HUES64 (cell line): Measurements from ENCODE around the gene EIF4E.
A peak's percentile ranks its signal among the peaks of the same experiment; 100 is the strongest.
"Not testable (repeated sequence)": the region's sequence is repeated elsewhere in the genome, so short reads cannot be mapped to it uniquely, and the experiment has no call there.

Source experiments
- H3K27ac ChIP-seq: 2 replicates; pipeline ENCODE4 v1.7.0; 2013; ENCODE audit warnings: low read depth, low read length, inconsistent platforms
- H3K27me3 ChIP-seq: 2 replicates; pipeline ENCODE4 v1.6.1; 2013; ENCODE audit warnings: mild to moderate bottlenecking, low read length; ENCODE audit not compliant: insufficient read depth
- H3K36me3 ChIP-seq: 2 replicates; pipeline ENCODE4 v1.6.1; 2013; ENCODE audit warnings: mild to moderate bottlenecking, low read length; ENCODE audit not compliant: insufficient read depth
- H3K4me1 ChIP-seq: 2 replicates; pipeline ENCODE4 v1.6.1; 2013; ENCODE audit warnings: mild to moderate bottlenecking, low read length, moderate library complexity; ENCODE audit not compliant: insufficient read depth
- H3K4me3 ChIP-seq: 2 replicates; pipeline ENCODE4 v1.5.1; 2013; ENCODE audit warnings: mild to moderate bottlenecking, low read length, moderate library complexity
- H3K9ac ChIP-seq: 2 replicates; pipeline ENCODE4 v1.6.1; 2013; ENCODE audit warnings: mild to moderate bottlenecking, low read depth, low read length
- H3K9me3 ChIP-seq: 2 replicates; pipeline ENCODE4 v1.6.1; 2013; ENCODE audit warnings: low read depth, low read length; ENCODE audit not compliant: insufficient read depth
- WGBS: fragments of 150-250, 120-280 bp; methylation state at CpG from one replicate; pipeline ENCODE4 v1.1.7; 2013; ENCODE audit warnings: missing lambda C conversion rate; 5-methylcytosine and 5-hydroxymethylcytosine counted together

Gene EIF4E

DNA sequence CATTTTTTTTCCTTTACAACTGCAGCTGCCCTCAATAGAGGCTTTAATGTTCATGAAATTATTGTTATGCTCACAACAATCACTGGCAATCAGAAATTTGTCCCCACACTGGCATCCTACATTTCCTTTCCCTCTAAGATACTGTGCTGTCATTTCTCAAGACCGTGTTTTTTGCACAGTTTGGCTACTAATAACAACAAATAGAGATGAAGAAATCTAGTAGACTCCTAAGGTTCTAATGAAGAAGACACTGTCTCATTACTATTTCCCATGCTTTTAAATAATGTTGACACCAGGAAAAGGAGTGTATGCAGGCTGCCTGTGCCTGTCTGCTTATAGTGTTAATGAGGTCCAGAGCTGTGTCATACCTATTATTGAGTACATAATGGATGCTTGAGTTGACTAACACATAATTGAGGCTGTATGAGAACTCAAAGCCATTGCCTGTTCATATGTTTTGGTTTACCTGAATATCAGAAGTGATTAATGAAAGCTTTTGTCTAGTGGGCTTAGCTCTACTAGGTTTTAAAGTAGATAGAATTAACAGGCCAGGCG, 1.5 kb upstream of the EIF4E start:
- WGBS, result 94% methylated on average over 2 of the region's 2 CpGs
- peaks cover 19% of the 10 kb centered on the region for H3K9me3 ChIP-seq
- H3K27me3 ChIP-seq, result no peaks in the 10 kb centered on the region
- H3K36me3 ChIP-seq, result peaks cover 14% of the 10 kb centered on the region
- peaks cover 6% of the 10 kb centered on the region for H3K4me1 ChIP-seq
- H3K27ac ChIP-seq, result no peak overlapping the region
- peak overlapping the region; percentile 26 for H3K4me3 ChIP-seq
- H3K9ac ChIP-seq, result no peak overlapping the region

DNA sequence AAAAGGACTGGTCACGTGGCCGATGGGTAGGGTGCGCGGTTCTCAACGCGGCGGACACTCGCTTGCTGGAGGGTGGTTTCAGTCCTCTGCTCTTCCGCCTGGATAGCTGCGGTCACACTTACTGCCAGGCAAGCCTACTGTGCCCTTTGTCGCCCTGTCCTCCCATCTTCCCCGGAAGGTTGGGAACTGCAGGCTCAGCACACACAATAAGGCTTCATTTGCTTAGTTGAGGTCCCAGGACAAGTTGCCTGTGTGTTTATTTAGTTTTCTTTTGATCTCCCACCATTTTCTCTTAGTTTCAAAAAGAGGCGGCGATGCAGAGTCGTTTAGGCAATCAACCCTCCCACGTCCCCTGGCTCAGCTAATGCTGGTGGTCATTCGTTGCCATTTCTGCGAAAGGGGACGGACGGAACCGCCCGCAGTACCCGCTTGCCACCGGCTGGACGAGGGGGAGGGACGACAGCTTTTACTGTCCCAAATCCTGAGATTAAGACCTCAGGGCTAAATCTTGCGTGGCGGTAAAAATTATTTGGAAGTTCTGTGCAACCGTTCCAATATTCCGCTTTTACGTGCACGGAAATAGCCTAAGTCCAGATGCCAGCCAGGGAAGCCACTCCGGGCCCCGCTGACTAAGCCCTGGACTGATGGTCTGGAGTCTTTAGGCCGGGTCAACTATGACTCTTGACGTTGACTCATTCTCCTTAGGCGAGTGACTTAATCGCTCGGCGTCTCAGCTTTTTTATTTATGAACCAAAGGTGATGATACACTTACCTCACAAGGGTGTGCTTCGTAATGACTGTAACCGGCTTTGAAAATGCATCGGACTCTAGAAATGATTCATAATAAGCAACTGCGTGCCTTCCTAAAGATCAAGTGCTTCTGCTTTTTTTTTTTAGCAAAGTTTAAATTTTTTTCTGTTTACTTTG, 671 bp upstream of the EIF4E start:
- peaks cover 6% of the 10 kb centered on the region for H3K4me1 ChIP-seq
- H3K9me3 ChIP-seq, result peaks cover 19% of the 10 kb centered on the region
- peaks cover 21% of the 10 kb centered on the region for H3K36me3 ChIP-seq
- no peaks in the 10 kb centered on the region for H3K27me3 ChIP-seq
- 52% methylated on average over 44 of the region's 44 CpGs for WGBS
- H3K27ac ChIP-seq, result peak overlapping the region; percentile 67
- peak overlapping the region; percentile 80 for H3K4me3 ChIP-seq
- H3K9ac ChIP-seq, result peak overlapping the region; percentile 71

DNA sequence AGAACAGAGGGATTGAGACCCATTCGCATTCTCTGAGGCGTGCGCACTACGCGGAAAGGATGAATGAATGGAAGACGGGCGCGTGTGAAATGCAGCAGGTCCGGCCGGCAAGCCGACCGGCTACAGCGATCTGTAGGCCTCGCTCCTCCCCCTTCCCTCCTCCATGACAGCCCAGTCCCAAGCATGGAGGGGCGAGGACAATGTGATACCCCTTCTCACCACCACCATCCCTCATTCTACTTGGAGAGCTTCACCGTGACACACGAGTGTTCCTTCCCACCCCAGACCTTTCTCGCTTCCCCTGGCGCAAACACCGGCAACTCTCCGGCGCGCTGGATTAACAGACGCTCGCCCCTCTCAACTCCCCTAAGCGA, 815 bp downstream of the EIF4E start:
- H3K9me3 ChIP-seq, result peaks cover 19% of the 10 kb centered on the region

DNA sequence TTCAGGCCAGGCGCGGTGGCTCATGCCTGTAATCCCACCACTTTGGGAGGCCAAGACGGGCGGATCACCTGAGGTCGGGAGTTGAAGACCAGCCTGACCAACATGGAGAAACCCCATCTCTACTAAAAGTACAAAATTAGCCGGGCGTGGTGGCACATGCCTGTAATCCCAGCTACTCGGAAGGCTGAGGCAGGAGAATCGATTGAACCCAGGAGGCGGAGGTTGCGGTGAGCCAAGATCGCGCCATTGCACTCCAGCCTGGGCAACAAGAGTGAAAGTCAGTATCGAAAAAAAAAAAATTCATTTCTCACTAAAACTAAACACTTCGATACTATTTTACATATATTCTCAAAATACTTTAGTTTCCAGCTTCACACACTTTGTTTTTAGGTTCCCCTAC, 2.7 kb downstream of the EIF4E start:
- WGBS, result 96% methylated on average over 15 of the region's 15 CpGs
- H3K27ac ChIP-seq, H3K27me3 ChIP-seq, H3K9ac ChIP-seq, H3K4me3 ChIP-seq, H3K4me1 ChIP-seq: not testable (repeated sequence)
- Histone ChIP-seq H3K36me3 (peaks cover 39% of the 10 kb centered on the region), H3K9me3 (peaks cover 15% of the 10 kb centered on the region)

More for the DNA sequence above, 815 bp downstream of the EIF4E start:
- peak overlapping the region; percentile 80 for H3K4me3 ChIP-seq
- H3K27me3 ChIP-seq, result no peaks in the 10 kb centered on the region
- H3K27ac ChIP-seq, result peak overlapping the region; percentile 94
- H3K9ac ChIP-seq, result peak overlapping the region; percentile 93
- H3K4me1 ChIP-seq, result peaks cover 6% of the 10 kb centered on the region
- peaks cover 25% of the 10 kb centered on the region for H3K36me3 ChIP-seq
- under 1% methylated on average over 26 of the region's 26 CpGs for WGBS

DNA sequence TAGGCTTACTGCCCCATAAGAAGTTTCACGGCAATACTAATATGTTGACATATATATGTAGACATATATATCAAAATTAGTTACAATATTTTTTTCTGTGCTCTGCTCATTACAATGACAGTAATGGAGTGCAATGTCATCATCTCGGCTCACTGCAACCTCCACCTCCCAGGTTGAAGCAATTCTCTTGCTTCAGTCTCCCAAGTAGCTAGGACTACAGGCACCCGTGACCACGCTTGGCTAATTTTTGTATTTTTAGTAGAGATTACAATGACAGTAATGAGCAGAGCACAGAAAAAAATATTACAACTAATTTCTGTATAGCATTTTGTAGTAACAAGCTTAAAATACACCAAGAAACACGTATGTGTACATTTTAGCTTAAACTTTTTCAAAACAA, 7.6 kb downstream of the EIF4E start:
- WGBS, result 87% methylated on average over 2 of the region's 5 CpGs
- Histone ChIP-seq H3K4me1 (peaks cover 4% of the 10 kb centered on the region; the same call in 1 of the 2 replicates), H3K4me3 (no peak overlapping the region), H3K27me3 (no peaks in the 10 kb centered on the region), H3K36me3 (peaks cover 46% of the 10 kb centered on the region), H3K9ac (no peak overlapping the region), H3K27ac (no peak overlapping the region), H3K9me3 (no peaks in the 10 kb centered on the region)

DNA sequence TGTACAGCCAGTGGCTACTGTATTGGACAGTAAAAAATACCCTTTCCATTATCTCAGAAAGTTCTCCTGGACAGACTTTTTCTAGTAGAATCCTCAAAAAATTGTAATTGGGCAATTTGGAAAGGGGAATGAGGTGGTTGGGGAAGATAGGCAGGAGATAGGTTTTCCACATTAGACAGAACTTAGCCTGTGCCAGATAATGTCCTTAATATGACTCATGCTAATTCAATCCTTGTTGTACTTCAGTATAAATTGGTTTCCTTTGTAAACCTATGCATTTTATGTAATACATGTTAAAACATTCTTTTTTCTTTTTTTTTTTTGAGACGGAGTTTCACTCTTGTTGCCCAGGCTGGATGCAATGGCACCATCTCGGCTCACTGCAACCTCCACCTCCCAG, 8.9 kb downstream of the EIF4E start:
- WGBS, result 98% methylated on average over 2 of the region's 2 CpGs
- Histone ChIP-seq H3K27ac (no peak overlapping the region), H3K4me1 (peaks cover 4% of the 10 kb centered on the region; the same call in 1 of the 2 replicates), H3K27me3 (no peaks in the 10 kb centered on the region), H3K9me3 (no peaks in the 10 kb centered on the region), H3K36me3 (peaks cover 35% of the 10 kb centered on the region), H3K4me3 (no peak overlapping the region), H3K9ac (no peak overlapping the region)

DNA sequence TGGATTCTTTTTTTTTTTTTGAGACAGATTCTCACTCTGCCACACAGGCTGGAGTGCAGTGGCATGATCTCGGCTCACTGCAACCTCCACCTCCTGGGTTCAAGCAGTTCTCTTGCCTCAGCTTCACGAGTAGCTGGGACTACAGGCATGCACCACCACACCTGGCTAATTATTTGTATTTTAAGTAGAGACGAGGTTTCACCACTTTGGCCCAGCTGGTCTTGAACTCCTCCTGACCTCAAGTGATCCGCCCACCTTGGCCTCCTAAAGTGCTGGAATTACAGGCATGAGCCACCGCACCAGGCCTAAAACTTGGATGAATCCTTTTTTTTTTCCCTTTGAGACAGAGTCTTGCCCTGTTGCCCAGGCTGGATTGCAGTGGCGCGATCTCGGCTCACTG, 18.2 kb downstream of the EIF4E start:
- WGBS, result 75% methylated on average over 8 of the region's 8 CpGs
- not testable (repeated sequence) for H3K27ac ChIP-seq, H3K36me3 ChIP-seq, H3K4me3 ChIP-seq, H3K9ac ChIP-seq, H3K27me3 ChIP-seq, H3K9me3 ChIP-seq
- peaks cover 36% of the 10 kb centered on the region for H3K4me1 ChIP-seq

DNA sequence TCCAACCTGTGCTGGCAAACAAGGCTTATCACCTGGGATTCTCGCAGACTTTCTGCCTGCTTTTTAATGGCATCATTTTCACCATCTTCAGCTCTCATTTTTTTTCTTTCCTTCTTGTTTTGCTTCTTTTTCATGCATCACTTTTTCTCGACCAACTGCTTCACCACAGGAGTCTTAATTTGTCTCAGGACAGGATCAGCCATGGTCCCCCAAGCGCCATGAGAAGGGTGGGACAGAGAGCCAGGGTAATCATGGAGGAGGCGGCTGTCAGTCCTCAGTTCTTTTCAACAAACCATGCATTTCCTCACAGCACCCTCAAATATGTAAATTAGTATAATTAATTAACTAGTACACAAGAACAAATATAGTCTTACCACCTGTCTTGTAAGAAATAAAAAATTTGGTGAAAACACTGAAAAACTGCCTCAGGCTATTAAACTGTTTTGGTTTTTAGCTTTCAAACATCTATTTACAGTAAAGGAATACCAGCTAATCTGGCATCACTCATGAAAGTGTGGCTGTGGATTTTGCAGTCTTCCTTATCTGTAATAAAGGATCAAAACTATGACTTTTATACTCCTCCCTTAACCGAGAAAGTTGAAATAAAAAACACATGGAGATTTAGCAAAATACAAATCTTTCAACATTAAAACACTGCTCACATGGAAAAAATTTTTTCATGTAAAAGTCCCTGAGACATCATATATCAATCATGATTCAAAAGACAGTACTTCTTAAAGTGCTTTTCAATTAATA, 19.1 kb downstream of the EIF4E start:
- 71% methylated on average over 3 of the region's 5 CpGs for WGBS
- Histone ChIP-seq H3K36me3 (peaks cover 8% of the 10 kb centered on the region; the same call in 1 of the 2 replicates), H3K4me3 (no peak overlapping the region), H3K4me1 (peaks cover 36% of the 10 kb centered on the region), H3K27me3 (no peaks in the 10 kb centered on the region), H3K9ac (no peak overlapping the region), H3K9me3 (no peaks in the 10 kb centered on the region), H3K27ac (no peak overlapping the region)

DNA sequence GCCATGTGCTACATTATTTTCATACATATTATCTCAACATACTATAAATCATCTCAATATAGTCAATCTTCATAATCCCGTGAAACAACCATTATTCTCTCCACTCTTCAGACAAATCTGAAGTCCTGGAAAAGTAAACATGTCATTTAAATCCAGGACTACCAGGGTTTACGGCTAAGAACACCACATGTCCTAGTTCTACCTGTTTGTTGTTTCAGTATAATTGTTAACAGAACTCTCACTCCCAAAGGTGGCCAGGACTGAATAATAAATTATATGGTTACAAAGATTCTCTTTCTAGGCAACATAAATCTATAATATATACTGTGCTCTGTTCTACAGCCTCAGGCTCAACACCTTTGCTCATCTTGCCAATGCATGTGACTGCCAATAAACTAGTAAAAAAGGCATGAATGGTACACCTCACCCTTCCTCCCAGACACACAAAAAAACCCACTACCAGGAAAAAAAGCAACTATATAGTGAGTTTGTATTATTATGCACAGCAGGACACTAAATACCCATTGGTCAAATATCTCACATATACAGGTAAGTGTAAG, 20.1 kb downstream of the EIF4E start:
- Histone ChIP-seq H3K9me3 (no peaks in the 10 kb centered on the region), H3K27ac (no peak overlapping the region), H3K4me1 (peaks cover 36% of the 10 kb centered on the region), H3K27me3 (no peaks in the 10 kb centered on the region), H3K9ac (no peak overlapping the region), H3K36me3 (peaks cover 8% of the 10 kb centered on the region; the same call in 1 of the 2 replicates), H3K4me3 (no peak overlapping the region)
- 92% methylated on average over 1 of the region's 2 CpGs for whole genome bisulfite sequencing

DNA sequence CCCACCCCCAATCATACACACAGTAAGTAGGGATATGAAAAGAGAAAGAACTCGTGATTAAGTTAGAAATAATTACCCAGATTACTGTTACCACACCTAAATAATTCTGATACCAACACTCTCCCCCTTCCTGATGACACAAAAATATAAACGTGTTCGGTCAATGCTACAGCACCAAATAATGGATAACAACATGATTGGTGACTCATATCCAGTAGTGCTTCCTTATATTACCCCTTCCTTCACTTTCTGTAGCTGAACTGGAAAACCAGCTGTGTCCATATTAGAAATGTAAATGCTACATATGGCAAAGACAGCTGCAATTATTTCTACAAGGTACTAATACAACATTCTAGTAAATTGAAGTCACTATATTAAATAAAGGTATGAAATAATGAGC, 20.8 kb downstream of the EIF4E start:
- WGBS, result 94% methylated on average over 3 of the region's 3 CpGs
- H3K4me1 ChIP-seq, result peaks cover 36% of the 10 kb centered on the region
- no peaks in the 10 kb centered on the region for H3K9me3 ChIP-seq
- H3K27ac ChIP-seq, result no peak overlapping the region
- no peak overlapping the region for H3K9ac ChIP-seq
- no peak overlapping the region for H3K4me3 ChIP-seq
- H3K36me3 ChIP-seq, result peaks cover 8% of the 10 kb centered on the region; the same call in 1 of the 2 replicates
- H3K27me3 ChIP-seq, result no peaks in the 10 kb centered on the region

DNA sequence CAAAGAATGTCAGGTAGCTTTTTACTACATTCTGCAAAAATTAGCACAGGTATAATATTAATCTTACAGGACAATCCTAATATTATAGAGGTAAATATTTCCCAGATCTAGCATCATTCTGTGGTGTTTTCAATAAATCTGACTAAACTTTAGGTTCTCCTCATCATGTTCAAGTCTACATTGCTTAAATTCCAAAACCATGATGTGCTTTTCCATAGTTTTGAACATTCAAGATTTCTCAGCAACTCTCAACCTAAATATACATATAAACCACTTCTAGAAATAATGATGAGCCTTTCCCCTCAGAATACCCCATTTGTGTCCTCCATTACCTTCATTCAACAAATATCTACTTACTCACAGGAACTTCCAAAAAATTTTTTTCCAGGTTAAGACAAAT, 23.1 kb downstream of the EIF4E start:
- Histone ChIP-seq H3K27ac (no peak overlapping the region), H3K4me3 (no peak overlapping the region), H3K9me3 (no peaks in the 10 kb centered on the region), H3K9ac (no peak overlapping the region), H3K36me3 (peaks cover 21% of the 10 kb centered on the region), H3K27me3 (no peaks in the 10 kb centered on the region), H3K4me1 (peaks cover 36% of the 10 kb centered on the region)
